ENCODE measurements around the gene SPIB.

Gene SPIB

DNA sequence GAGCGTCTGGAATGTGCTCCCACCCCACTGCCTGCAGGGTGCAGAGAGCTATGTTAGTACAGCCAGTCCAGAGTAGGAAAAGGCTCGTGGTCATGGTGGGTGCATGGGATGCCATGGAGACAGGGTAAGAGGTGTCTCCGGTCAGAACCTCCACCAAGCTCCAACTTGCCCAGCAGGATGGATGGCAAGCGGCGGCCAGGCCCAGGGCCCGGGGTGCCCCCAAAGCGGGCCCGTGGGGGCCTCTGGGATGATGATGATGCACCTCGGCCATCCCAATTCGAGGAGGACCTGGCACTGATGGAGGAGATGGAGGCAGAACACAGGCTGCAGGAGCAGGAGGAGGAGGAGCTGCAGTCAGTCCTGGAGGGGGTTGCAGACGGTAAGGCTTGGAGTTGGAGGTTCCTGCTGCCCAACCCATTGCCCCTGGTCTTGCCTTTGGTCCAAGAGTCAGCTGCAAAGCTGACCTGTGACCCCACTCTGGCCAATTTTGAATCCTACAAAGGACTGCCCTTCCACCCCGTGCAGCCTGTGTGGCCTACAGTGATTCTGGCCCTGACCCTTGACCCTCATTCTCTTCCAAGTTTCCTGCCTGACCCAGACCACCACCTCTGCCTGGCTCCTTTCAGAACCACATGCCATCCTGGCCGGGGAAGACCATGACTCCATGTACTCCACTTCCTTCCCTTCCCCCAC lies 19.9 kb upstream of the SPIB start:
- Histone ChIP-seq H3K27me3 (ENCODE audit: insufficient read depth, low read depth, severe bottlenecking) (no peaks in the 10 kb centered on the region), H3K9me3 (ENCODE audit: severe bottlenecking) (no peaks in the 10 kb centered on the region), H3K27ac (no peak overlapping the region), H3K36me3 (peaks cover 39% of the 10 kb centered on the region), H3K4me3 (ENCODE audit: low read depth, low read length) (no peak overlapping the region)
- TF ChIP-seq, protein P1, sequence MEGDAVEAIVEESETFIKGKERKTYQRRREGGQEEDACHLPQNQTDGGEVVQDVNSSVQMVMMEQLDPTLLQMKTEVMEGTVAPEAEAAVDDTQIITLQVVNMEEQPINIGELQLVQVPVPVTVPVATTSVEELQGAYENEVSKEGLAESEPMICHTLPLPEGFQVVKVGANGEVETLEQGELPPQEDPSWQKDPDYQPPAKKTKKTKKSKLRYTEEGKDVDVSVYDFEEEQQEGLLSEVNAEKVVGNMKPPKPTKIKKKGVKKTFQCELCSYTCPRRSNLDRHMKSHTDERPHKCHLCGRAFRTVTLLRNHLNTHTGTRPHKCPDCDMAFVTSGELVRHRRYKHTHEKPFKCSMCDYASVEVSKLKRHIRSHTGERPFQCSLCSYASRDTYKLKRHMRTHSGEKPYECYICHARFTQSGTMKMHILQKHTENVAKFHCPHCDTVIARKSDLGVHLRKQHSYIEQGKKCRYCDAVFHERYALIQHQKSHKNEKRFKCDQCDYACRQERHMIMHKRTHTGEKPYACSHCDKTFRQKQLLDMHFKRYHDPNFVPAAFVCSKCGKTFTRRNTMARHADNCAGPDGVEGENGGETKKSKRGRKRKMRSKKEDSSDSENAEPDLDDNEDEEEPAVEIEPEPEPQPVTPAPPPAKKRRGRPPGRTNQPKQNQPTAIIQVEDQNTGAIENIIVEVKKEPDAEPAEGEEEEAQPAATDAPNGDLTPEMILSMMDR (IDR thresholded peaks at IDR 0.05; ENCODE audit: low read depth, low read length), result no peak
- no peak for DNase-seq

DNA sequence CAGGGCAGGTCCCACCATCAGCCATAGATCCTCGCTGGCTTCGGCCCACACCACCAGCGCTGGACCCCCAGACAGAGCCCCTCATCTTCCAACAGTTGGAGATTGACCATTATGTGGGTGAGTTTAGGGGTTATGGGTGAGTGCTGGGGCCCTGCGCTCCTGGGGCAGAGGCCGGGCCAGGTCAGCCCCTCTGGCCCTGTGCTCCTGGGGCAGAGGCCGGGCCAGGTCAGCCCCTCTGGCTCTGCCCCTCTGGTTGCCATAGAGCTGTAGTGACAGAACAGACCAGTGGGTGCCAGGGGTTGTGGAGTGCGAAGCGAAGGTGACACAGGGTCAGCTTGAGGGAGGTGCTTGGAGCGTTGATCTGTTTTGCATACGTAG lies 19.4 kb upstream of the SPIB start:
- TF ChIP-seq, protein P1 (IDR thresholded peaks at IDR 0.05; ENCODE audit: low read depth, low read length), result no peak
- DNase-seq, result no peak
- Histone ChIP-seq H3K9me3 (ENCODE audit: severe bottlenecking) (no peaks in the 10 kb centered on the region), H3K36me3 (peaks cover 38% of the 10 kb centered on the region), H3K27ac (no peak overlapping the region), H3K4me3 (ENCODE audit: low read depth, low read length) (no peak overlapping the region), H3K27me3 (ENCODE audit: insufficient read depth, low read depth, severe bottlenecking) (no peaks in the 10 kb centered on the region)

DNA sequence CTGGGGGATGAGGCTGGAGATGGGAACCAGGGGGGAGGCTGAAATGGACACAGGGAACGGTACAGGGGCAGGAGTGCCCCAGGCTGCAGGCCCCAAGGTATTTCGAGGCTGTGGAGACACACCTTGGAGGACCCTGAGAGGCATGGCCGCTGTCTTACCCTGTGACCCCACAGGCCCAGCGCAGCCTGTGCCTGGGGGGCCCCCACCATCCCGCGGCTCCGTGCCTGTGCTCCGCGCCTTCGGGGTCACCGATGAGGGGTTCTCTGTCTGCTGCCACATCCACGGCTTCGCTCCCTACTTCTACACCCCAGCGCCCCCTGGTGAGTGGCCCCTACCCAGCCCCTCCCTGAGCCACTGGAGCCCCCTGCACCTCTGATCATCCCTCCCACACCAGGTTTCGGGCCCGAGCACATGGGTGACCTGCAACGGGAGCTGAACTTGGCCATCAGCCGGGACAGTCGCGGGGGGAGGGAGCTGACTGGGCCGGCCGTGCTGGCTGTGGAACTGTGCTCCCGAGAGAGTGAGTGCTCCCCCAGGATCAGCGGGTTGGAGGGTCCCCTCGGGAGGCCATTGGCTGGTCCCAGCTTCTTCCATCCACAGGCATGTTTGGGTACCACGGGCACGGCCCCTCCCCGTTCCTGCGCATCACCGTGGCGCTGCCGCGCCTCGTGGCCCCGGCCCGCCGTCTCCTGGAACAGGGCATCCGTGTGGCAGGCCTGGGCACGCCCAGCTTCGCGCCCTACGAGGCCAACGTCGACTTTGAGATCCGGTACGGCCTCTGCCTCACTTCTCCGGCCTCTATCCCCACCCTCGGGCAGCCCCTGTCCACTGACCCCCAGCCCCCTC lies 16.9 kb upstream of the SPIB start:
- H3K4me3 ChIP-seq (ENCODE audit: low read depth, low read length), result no peak overlapping the region
- H3K36me3 ChIP-seq, result peaks cover 57% of the 10 kb centered on the region
- no peak for DNase-seq
- no peak overlapping the region for H3K27ac ChIP-seq
- no peaks in the 10 kb centered on the region for H3K9me3 ChIP-seq (ENCODE audit: severe bottlenecking)
- H3K27me3 ChIP-seq (ENCODE audit: insufficient read depth, low read depth, severe bottlenecking), result no peaks in the 10 kb centered on the region
- TF ChIP-seq, protein P1 (IDR thresholded peaks at IDR 0.05; ENCODE audit: low read depth, low read length), result no peak

DNA sequence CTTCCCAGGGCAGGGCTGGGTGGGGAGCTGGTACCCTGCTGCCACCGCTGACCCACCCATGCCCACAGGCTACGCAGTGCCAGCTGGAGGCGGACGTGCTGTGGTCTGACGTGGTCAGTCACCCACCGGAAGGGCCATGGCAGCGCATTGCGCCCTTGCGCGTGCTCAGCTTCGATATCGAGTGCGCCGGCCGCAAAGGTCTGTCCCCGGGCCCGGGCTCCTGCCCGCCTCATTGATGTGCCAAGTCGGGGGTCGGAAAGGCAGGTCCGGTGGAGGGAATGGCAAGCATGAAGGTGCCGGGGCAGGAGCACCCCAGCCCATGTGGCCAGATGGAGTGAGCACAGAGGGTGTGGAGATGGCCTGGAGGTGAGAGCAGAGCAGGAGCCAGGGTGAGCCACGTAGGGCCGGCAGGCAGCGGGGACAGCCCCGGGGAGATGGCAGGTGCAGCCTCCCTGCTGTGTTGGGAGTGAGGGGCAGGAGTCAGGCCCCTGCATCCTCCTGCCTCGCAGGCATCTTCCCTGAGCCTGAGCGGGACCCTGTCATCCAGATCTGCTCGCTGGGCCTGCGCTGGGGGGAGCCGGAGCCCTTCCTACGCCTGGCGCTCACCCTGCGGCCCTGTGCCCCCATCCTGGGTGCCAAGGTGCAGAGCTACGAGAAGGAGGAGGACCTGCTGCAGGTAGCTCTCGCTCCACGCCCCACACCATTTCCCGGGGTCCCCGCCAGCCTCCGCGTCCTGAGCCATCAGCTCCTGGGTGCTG lies 16.0 kb upstream of the SPIB start:
- TF ChIP-seq, protein P1 (IDR thresholded peaks at IDR 0.05; ENCODE audit: low read depth, low read length), result no peak
- DNase-seq, result no peak
- no peaks in the 10 kb centered on the region for H3K9me3 ChIP-seq (ENCODE audit: severe bottlenecking)
- H3K27me3 ChIP-seq (ENCODE audit: insufficient read depth, low read depth, severe bottlenecking), result no peaks in the 10 kb centered on the region
- H3K4me3 ChIP-seq (ENCODE audit: low read depth, low read length), result no peak overlapping the region
- no peak overlapping the region for H3K27ac ChIP-seq
- H3K36me3 ChIP-seq, result peaks cover 62% of the 10 kb centered on the region

DNA sequence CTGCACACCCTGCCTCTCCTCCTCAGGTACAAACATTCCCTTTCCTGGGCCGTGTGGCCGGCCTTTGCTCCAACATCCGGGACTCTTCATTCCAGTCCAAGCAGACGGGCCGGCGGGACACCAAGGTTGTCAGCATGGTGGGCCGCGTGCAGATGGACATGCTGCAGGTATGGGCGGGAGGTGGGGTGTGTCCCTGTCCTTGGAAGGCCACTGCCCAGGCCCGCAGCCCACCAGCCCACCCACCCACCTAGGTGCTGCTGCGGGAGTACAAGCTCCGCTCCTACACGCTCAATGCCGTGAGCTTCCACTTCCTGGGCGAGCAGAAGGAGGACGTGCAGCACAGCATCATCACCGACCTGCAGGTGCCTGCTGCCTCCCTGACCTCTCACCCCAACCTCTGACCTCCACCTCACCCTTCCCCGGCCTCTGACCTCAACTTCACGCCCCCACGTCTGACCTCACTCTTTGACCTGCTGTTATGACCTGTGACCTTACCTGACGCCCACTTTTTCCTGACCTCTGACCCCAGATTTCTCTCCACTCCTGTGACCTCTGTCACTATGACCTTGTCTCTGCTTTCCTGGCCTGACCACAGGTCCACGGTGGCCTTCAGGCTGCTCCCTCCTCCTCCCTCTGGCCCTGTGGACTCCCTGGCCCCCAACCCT lies 12.4 kb upstream of the SPIB start:
- H3K27me3 ChIP-seq (ENCODE audit: insufficient read depth, low read depth, severe bottlenecking), result no peaks in the 10 kb centered on the region
- no peaks in the 10 kb centered on the region for H3K9me3 ChIP-seq (ENCODE audit: severe bottlenecking)
- DNase-seq, result no peak
- H3K4me3 ChIP-seq (ENCODE audit: low read depth, low read length), result no peak overlapping the region
- H3K36me3 ChIP-seq, result peaks cover 72% of the 10 kb centered on the region
- H3K27ac ChIP-seq, result no peak overlapping the region
- TF ChIP-seq, protein P1 (IDR thresholded peaks at IDR 0.05; ENCODE audit: low read depth, low read length), result no peak
